NB4 (cell line): ENCODE measurements around the gene CALY.
"Not testable (repeated sequence)": the region's sequence is repeated elsewhere in the genome, so short reads cannot be mapped to it uniquely, and the experiment has no call there.

Experiments
- DNase-seq: peaks from one replicate; pipeline ENCODE4 v3.0.0; 2010; ENCODE audit warnings: low read depth
- H3K4me3 ChIP-seq: one replicate; pipeline ENCODE4 v1.5.1; 2011; ENCODE audit warnings: mild to moderate bottlenecking, low read depth, low read length, moderate library complexity
- MAX ChIP-seq: IDR thresholded peaks from 2 replicates; pipeline ENCODE4 v1.6.1; 2011; ENCODE audit warnings: low read depth, low read length
- MYC ChIP-seq: IDR thresholded peaks from 2 replicates; pipeline ENCODE4 v1.6.1; 2011; ENCODE audit warnings: low read depth, low read length
- POLR2A ChIP-seq: IDR thresholded peaks from 2 replicates; pipeline ENCODE4 v1.6.1; 2011; ENCODE audit warnings: mild to moderate bottlenecking; ENCODE audit not compliant: insufficient read length; ENCODE audit errors: extremely low read depth
- TF ChIP-seq, protein P1 (sequence below): IDR thresholded peaks from one replicate; pipeline ENCODE4 v1.5.1; 2012; ENCODE audit warnings: low read depth, low read length

The CALY gene

DNA sequence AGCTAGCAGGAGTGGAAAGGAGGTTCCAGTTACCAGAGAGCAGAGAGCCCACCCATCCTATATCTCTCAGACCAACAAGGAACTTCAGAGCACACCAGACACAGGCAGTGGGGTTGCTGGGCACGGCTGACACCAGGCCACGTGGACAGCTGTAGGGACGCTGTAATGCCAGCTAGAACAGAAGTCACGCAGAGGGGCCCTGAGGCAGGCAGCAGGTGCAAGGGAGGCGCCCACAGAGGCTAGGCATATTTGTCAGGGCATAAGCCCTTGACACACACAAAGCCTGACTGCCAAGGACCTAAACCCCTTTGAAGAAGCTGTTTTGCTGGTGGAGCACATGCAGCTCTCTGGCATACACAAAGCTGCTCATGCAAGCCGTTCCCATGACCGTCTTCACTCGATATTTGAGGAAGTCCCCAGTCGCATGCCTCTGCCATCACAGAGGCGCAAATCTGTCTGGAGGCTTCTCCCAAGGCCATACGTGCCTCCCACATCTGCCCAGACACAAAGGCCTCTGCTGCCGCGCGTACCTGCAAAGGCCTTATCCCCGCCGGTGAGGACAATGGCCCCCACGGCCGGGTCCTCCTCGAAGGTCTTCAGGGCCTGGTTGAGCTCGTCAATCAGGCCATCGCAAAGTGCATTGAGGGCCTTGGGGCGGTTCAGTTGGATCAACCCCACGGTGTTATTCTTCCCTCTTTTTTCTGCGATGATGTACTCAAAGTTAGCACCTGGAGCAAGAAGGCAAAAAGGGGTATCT lies 33.5 kb upstream of the CALY start:
- no peak overlapping the region for H3K4me3 ChIP-seq
- DNase-seq, result no peak
- TF ChIP-seq, protein P1, sequence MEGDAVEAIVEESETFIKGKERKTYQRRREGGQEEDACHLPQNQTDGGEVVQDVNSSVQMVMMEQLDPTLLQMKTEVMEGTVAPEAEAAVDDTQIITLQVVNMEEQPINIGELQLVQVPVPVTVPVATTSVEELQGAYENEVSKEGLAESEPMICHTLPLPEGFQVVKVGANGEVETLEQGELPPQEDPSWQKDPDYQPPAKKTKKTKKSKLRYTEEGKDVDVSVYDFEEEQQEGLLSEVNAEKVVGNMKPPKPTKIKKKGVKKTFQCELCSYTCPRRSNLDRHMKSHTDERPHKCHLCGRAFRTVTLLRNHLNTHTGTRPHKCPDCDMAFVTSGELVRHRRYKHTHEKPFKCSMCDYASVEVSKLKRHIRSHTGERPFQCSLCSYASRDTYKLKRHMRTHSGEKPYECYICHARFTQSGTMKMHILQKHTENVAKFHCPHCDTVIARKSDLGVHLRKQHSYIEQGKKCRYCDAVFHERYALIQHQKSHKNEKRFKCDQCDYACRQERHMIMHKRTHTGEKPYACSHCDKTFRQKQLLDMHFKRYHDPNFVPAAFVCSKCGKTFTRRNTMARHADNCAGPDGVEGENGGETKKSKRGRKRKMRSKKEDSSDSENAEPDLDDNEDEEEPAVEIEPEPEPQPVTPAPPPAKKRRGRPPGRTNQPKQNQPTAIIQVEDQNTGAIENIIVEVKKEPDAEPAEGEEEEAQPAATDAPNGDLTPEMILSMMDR, result no peak
- TF ChIP-seq MAX (no peak), MYC (no peak), POLR2A (no peak)

- no peak for DNase-seq
- TF ChIP-seq, protein P1, result no peak
- TF ChIP-seq POLR2A (no peak), MAX (no peak), MYC (no peak)
- no peak overlapping the region for H3K4me3 ChIP-seq
Measured at GRCh38 chr10:133368153-133368552, 31.5 kb upstream of the CALY start.

DNA sequence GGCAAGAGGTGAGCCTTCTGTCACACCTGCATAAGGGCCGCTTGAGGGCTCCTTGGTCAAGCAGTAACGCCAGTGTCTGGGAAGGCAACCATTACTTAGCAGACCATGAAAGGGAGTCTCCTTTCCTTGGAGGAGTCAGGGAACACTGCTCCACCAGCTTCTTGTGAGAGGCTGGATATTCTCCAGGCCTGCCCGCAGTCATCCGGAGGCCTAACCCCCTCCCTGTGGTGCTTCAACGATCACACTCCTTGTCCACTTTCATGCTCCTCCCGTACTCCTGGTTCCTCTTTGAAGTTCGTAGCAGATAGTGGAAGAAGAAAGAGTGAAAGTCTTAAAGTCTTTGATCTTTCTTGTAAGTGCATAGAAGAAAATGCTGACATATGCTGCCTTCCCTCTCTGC lies 30.8 kb upstream of the CALY start:
- not testable (repeated sequence) for H3K4me3 ChIP-seq, DNase-seq

DNA sequence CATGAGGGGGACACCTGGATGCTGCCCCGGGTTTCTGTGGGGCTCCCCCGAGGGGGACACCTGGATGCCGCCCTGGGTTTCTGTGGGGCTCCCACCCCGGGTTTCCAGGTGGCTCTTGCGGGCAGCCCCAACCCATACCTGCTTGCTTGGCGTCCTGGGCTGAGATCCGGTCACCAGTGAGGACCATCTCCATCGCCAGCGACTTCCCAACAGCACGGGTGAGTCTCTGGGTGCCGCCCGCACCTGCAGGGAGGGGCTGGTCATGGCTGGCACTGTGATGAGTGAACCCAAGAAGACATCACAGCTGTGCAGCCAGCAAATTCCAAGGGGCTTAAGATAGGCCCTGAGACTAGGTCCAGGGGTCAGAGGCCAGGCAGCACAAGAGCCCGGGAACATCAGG lies 30.1 kb upstream of the CALY start:
- H3K4me3 ChIP-seq, result no peak overlapping the region
- no peak for DNase-seq
- TF ChIP-seq, protein P1, result no peak
- TF ChIP-seq POLR2A (no peak), MAX (no peak), MYC (no peak)

- no peak overlapping the region for H3K4me3 ChIP-seq
- TF ChIP-seq, protein P1, result no peak
- TF ChIP-seq MAX (no peak), MYC (no peak)
- no peak for DNase-seq
Measured at GRCh38 chr10:133366130-133366478, 29.4 kb upstream of the CALY start.

DNA sequence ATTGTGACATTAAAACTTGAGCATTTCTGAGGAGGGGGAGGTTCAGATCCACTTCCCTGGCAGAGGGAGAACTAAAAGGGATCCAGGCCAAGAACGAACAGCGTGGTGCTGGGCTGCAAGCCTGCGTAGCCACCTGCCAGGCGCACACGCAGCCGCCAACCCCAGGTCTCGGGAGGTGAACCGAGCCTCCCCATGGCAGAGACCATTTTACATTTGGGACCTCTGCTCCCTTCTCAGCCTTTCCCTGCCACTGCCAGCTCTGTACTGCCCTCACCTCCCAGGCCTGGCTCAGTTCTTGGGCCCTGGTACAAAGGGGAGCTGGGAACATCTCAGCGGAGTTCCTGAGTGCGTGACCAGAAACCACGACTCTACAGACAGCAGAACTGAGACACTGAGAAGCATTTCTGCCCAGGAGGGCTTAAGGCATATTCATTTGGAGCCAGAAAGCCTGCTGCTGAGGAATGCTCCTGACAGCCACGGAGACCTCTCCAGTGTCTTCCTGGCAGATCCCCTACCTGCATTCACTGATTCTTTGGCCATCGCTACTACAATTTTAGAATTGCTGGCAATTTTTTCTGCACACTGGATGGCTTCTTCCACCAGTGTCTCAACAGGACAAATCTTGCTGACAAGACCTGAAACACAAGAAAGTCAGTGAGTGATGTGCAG lies 28.9 kb upstream of the CALY start:
- H3K4me3 ChIP-seq, result no peak overlapping the region
- DNase-seq, result no peak
- no peak for TF ChIP-seq POLR2A
- TF ChIP-seq, protein P1, result no peak
- TF ChIP-seq MAX, result no peak
- TF ChIP-seq MYC, result no peak
